Skeletal muscle tissue (tissue), 4 donors: ENCODE data around the gene CYP2A6. TPM values are rescaled to one million over a fixed set of nuclear protein-coding genes. Genes with fewer than 3 reads are reported as not detected.
"Not testable (repeated sequence)": the region's sequence is repeated elsewhere in the genome, so short reads cannot be mapped to it uniquely, and the experiment has no call there.

Experiments used
- H3K27ac ChIP-seq: one replicate; pipeline ENCODE4 v1.7.0; 2013; ENCODE audit warnings: mild to moderate bottlenecking, low read depth, low read length, inconsistent platforms
- H3K27me3 ChIP-seq, 3 donors: one replicate each; pipeline ENCODE4 v1.7.0; 2013; ENCODE audit warnings: low read length in 3 of 3; ENCODE audit not compliant: control insufficient read depth in 3 of 3, insufficient read depth in 3 of 3
- H3K36me3 ChIP-seq, 3 donors: one replicate each; pipeline ENCODE4 v1.7.0; 2013; ENCODE audit warnings: low read length in 3 of 3; ENCODE audit not compliant: control insufficient read depth in 3 of 3, insufficient read depth in 3 of 3
- H3K4me1 ChIP-seq, 3 donors: one replicate each; pipeline ENCODE4 v1.7.0; 2013; ENCODE audit warnings: low read length in 3 of 3, mild to moderate bottlenecking in 3 of 3; ENCODE audit not compliant: control insufficient read depth in 3 of 3, insufficient read depth in 3 of 3
- H3K4me3 ChIP-seq, 3 donors: one replicate each; pipeline ENCODE4 v1.7.0; 2013; ENCODE audit warnings: low read length in 3 of 3
- H3K9ac ChIP-seq, 3 donors: one replicate each; pipeline ENCODE4 v1.7.0; 2013; ENCODE audit warnings: low read length in 3 of 3, mild to moderate bottlenecking in 3 of 3, moderate library complexity in 2 of 3, low read depth in 1 of 3
- H3K9me3 ChIP-seq, 3 donors: one replicate each; pipeline ENCODE4 v1.7.0; 2013; ENCODE audit warnings: low read length in 3 of 3; ENCODE audit not compliant: control insufficient read depth in 3 of 3
- total RNA-seq: library from RNA; depleted of rRNA; stranded (reverse); fragments of >200 nt; gene quantifications from one replicate; pipeline ENCODE4 v1.2.3, GENCODE V29; 2014
- donor health status: Osteomylitis.

The CYP2A6 gene
- total RNA-seq, 1 donor from 2014 or later, result not detected

DNA sequence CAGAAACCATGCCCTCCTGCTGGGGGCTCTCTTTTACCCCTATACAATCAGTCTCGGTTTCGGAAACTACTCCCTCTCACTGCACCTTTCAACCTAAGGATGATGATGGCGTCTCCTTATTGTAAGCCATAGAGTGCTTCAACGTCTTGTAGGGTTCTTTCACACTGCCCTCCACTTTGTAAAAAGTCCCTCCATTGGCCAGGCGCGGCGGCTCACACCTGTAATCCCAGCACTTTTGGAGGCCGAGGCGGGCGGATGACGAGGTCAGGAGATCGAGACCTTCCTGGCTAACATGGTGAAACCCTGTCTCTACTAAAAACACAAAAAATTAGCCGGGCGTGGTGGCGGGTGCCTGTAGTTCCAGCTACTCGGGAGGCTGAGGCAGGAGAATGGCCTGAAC is 19.5 kb downstream of the CYP2A6 start:
- not testable (repeated sequence) for H3K27ac ChIP-seq, H3K4me3 ChIP-seq, H3K27me3 ChIP-seq, H3K9me3 ChIP-seq, H3K4me1 ChIP-seq, H3K9ac ChIP-seq
- peaks cover 8 to 12% (median 9%) of the 10 kb centered on the region in 3 donors for H3K36me3 ChIP-seq

DNA sequence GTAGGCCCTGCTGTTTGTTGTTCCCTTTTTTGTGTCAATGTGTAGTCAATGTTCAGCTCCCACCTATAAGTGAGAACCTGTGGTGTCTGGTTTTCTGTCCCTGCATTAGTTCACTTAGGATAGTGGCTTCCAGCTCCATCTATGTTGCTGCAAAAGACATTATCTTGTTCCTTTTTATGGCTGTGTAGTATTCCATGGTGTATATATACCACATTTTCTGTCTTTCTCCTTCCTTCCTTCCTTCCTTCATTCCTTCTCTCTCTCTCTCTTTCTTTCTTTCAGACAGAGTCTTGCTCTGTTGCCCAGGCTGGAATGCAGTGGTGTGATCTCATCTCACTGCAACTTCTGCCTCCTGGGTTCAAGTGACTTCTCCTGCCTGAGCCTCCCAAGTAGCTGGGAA is 21.0 kb downstream of the CYP2A6 start:
- Histone ChIP-seq H3K27me3 (no peaks in the 10 kb centered on the region), H3K4me3 (no peak overlapping the region), H3K9ac (no peak overlapping the region), H3K36me3 (peaks cover 8 to 12% (median 9%) of the 10 kb centered on the region in 3 donors), H3K9me3 (no peaks in the 10 kb centered on the region), H3K4me1 (peaks cover 3 to 6% (median 4%) of the 10 kb centered on the region in 3 donors), H3K27ac (no peak overlapping the region)

DNA sequence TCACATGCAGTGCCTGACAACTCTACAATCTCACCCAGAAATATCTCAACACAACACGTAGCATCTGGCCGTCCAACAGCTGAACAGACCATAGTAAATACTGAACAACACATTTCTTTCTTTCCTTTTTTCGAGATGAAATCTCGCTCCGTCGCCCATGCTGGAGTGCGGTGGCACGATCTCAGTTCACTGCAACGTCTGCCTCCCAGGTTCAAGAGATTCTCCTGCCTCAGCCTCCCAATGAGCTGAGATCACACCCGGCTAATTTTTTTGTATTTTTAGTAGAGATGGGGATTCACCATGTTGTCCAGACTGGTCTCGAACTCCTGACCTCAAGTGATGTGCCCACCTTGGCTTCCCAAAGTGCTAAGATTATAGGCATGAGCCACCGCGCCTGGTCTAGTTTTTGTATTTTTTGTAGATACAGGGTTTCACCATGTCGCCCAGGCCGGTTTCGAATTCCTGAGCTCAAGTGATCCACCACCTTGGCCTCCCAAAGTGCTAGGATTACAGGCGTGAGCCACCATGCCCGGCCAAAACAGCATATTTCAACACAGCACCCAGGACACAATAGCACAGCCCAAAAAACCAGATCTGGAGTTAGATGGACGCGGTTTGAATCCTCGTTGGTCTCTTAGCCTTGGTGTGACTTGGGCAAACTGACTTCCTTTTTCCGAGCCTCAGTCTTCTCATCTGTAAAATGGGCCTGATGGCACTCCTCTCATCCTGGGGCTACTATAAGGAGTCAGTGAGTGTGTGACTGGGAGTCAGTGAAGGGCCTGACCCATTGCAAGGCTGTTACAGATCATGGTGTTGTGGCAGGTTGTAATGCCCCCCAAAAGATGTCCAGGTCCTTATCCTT is 22.6 kb downstream of the CYP2A6 start:
- no peak overlapping the region for H3K9ac ChIP-seq
- H3K27ac ChIP-seq, result no peak overlapping the region
- H3K27me3 ChIP-seq, result no peaks in the 10 kb centered on the region
- peaks cover 8 to 12% (median 9%) of the 10 kb centered on the region in 3 donors for H3K36me3 ChIP-seq
- H3K9me3 ChIP-seq, result no peaks in the 10 kb centered on the region
- no peak overlapping the region for H3K4me3 ChIP-seq
- H3K4me1 ChIP-seq, result peaks cover 9 to 14% (median 10%) of the 10 kb centered on the region in 3 donors

DNA sequence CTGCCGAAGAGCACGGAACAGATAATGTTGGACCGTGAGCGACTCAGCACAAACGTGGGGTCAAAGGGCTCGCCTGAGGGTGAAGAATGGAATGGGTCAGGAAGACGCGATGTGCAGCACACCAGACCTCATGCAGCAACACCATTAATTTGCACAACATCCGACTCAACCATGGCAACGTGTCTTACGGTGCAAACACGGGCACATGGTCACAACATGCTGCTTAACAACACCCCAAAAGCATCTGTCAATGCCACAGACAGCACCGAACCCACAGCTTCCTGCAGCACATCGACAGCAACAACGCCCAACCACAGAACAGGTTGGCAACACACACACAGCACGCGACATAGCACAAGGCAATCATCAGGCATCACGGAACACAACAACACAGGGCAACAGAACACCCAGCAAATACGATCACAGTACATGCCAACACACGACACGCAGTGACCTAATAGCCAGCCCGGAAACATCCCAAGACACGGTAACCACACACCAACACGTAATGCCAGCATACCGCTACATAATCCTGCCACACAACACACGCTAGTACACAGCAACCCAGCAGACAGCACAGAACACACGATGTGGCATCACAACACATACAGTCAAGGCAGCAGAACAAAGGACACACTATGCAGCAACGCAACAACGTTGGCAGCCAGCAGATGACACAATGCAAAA is 23.4 kb downstream of the CYP2A6 start:
- not testable (repeated sequence) for H3K27me3 ChIP-seq, H3K4me3 ChIP-seq, H3K9ac ChIP-seq, H3K9me3 ChIP-seq, H3K27ac ChIP-seq
- peaks cover 10 to 13% (median 10%) of the 10 kb centered on the region in 3 donors for H3K4me1 ChIP-seq
- H3K36me3 ChIP-seq, result peaks cover 8 to 12% (median 9%) of the 10 kb centered on the region in 3 donors

DNA sequence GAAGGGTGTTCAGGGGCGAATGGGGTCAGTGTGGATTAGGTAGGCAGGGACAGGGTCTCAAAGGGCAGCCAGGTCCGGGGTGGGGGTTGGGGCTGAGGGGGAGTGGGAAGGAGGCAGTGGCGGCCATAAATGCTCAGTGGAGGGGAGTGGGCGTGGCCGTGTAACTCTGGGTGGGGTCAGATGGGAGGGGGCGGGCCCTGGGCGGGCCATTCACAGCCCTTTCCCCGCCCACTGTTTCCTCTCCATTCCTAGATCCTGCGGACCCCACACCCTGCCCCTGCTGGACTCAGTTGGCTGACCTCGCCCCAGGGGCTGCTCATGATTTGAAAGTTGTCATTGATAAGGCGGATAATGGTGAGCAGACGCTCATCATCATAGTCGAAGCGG is 23.9 kb downstream of the CYP2A6 start:
- not testable (repeated sequence) for H3K9me3 ChIP-seq, H3K4me1 ChIP-seq, H3K9ac ChIP-seq, H3K27me3 ChIP-seq, H3K27ac ChIP-seq, H3K4me3 ChIP-seq
- H3K36me3 ChIP-seq, result peaks cover 8 to 12% (median 9%) of the 10 kb centered on the region in 3 donors

DNA sequence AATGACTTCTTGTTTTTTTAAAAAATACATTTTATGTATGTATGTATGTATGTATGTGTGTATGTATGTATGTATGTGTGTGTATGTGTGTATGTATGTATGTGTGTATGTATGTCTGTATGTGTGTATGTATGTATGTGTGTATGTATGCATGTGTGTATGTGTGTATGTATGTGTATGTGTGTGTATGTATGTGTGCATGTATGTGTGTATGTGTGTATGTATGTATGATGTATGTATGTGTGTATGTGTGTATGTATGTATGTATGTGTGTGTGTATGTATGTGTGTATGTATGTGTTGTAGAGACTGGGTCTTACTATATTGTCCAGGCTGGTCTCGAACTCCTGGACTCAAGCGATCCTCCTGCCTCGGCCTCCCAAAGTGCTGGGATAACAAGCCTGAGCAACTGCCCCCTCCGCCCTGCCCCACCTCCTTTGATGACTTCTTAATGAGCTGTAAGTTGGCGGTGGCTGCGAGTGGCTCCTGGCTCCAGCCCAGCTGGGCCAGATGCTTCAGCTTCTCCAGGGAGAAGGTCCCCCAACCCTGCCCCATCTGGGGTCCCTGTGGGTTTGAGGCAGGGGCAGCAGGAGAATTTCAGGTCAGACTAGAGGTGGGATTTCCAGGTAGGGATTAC is 24.7 kb downstream of the CYP2A6 start:
- not testable (repeated sequence) for H3K27ac ChIP-seq

DNA sequence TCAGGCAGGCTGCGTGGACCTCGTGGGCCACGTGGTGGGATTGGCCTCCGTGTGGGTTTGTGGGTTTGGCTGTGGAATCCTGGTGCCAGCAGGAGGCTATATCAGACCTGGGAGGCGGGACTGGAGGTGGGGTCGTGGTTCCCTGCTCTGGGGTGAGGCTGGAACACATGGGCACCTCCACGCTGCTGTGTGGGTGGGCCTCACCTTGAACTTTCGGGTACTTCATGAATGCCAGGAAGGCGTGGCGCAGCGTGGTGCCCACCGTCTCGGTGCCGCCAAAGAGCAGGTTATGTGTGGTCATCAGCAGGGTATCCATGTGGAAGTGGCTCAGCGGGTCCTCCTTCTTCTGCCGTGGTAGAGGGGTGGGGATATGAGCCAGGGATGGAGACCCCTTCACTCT is 25.3 kb downstream of the CYP2A6 start:
- not testable (repeated sequence) for H3K27ac ChIP-seq, H3K9me3 ChIP-seq, H3K27me3 ChIP-seq, H3K4me1 ChIP-seq, H3K4me3 ChIP-seq, H3K9ac ChIP-seq
- H3K36me3 ChIP-seq, result peaks cover 8 to 12% (median 9%) of the 10 kb centered on the region in 3 donors

More for the DNA sequence above, 24.7 kb downstream of the CYP2A6 start:
- not testable (repeated sequence) for H3K27me3 ChIP-seq, H3K4me1 ChIP-seq, H3K9ac ChIP-seq, H3K9me3 ChIP-seq, H3K4me3 ChIP-seq
- peaks cover 8 to 12% (median 9%) of the 10 kb centered on the region in 3 donors for H3K36me3 ChIP-seq

DNA sequence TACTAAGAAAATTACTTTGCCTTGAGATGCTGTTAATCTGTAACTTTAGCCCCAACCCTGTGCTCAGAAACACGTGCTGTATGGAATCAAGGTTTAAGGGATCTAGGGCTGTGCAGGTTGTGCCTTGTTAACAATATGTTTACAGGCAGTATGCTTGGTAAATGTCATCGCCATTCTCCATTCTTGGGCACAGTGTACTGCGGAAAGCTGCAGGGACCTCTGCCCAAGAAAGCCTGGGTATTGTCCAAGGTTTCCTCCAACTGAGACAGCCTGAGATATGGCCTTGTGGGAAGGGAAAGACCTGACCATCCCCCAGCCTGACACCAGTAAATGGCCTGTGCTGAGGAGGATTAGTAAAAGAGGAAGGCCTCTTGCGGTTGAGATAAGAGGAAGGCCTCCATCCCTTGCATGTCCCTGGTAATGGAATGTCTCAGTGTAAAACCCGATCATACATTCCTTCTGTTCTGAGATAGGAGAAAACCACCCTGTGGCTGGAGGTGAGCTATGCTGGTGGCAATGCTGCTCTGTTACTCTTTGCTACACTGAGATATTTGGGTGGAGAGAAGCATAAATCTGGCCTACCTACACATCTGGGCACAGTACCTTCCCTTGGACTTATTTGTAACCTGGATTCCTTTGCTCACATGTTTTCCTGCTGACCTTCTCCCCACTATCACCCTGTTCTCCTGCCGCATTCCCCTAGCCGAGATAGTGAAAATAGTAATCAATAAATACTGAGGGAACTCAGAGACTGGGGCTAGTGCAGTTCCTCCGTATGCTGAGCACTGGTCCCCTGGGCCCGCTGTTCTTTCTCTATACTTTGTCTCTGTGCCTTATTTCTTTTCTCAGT is 27.3 kb downstream of the CYP2A6 start:
- not testable (repeated sequence) for H3K27ac ChIP-seq

DNA sequence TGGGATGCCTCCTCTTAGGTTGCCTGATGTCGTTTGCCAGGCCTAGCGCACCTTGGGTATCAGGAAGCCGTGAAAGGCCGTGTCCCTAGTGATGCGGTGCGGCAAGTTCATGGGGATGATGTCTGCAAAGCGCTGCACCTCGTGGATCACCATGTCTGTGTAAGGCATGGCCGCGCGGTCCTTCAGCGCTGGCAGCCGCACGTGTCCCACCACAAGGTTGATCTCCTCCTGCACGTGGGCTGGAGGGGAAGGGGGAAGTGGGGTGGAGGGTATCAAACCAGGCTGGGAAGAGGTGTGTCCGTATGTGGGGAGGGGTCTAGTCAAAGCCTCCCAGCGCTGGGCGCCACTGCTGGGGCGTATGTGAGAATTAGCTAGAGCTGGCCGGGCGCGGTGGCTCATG is 28.1 kb downstream of the CYP2A6 start:
- H3K27me3 ChIP-seq, result no peaks in the 10 kb centered on the region
- no peaks in the 10 kb centered on the region for H3K9me3 ChIP-seq
- peaks cover 19 to 20% (median 20%) of the 10 kb centered on the region in 3 donors for H3K4me1 ChIP-seq
- no peak overlapping the region for H3K27ac ChIP-seq
- H3K4me3 ChIP-seq, result no peak overlapping the region
- peaks cover 6% of the 10 kb centered on the region in 3 donors for H3K36me3 ChIP-seq
- H3K9ac ChIP-seq, result no peak overlapping the region

More for the DNA sequence above, 27.3 kb downstream of the CYP2A6 start:
- H3K9ac ChIP-seq, H3K4me3 ChIP-seq, H3K36me3 ChIP-seq, H3K9me3 ChIP-seq, H3K27me3 ChIP-seq: not testable (repeated sequence)
- H3K4me1 ChIP-seq, result peaks cover 19 to 20% (median 20%) of the 10 kb centered on the region in 3 donors
